ENCODE data around the gene SRD5A1.

GRCh38 chr5:6593148-6594016 lies 39.9 kb upstream of the SRD5A1 start:
- no peak for TF ChIP-seq POLR2A (IDR thresholded peaks at IDR 0.05)
- no peak for TF ChIP-seq CTCF (IDR thresholded peaks at IDR 0.05)
- TF ChIP-seq POLR2AphosphoS5 (IDR thresholded peaks at IDR 0.05) = no peak
